Measurements from ENCODE around the gene RORB.

RORB gene

DNA sequence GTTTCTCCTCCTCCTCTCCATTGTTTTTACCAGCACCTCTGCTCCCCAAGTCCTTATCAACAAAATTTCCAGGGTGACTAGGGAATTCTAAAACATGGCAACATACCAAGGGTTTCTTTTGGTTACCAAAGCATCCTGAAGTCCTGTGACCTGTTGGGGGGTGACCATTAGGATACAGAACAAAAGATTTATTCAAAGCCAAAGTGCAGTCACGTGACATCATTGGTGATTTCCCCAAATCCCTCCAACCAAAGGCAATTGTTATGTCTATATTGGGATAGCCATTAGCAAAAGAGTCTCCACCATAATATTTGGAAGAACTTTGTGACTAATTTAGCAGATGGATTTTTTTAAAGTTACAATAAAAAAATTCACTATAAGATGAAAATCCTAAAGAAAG, 222.2 kb downstream of the RORB start:
- no peak for DNase-seq (ENCODE audit: low spot score)

DNA sequence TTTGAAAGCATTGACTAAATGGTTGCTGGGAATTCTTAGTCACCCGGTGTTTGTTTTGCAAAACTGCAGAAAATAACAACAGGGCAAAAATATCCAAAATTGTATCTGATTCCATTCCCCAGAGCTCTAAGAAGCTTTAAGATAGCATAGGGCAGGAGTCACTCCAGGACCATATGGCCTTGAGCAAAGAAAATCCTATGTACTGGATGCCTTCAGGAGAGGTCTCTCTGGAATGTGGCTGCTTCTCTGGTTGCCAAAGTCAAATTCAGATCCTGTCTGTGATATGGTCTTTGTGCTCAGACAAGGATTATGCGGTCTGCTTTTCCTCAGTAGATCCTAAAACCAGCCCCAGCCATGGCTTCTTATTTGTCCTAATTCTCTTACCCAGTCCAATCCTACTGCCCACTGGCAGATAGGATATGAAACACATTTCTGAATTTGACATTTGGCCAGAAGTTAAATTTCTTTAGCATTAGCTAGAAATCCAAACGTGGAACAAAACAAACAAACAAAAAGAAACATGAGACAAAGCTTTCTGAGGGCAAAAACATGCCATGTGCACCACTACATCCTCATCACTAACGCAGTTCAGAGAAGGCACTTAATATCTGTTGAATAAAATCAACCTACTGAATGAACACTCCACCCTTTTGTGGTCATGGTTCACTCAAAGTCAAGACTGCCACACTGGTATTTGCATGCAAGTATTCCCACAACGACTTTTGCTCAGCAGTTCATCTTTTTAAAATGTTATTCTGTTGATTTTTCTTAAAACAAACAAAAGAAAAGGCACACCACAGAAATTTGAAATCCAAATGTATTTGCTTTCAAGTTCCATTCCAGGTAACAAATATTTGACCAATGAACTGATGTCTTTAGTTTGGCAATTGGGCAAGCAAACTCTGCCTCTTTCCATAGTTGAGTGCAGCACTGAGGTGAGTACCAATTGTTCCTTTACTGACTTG, 224.8 kb downstream of the RORB start:
- no peak for DNase-seq (ENCODE audit: low spot score)

DNA sequence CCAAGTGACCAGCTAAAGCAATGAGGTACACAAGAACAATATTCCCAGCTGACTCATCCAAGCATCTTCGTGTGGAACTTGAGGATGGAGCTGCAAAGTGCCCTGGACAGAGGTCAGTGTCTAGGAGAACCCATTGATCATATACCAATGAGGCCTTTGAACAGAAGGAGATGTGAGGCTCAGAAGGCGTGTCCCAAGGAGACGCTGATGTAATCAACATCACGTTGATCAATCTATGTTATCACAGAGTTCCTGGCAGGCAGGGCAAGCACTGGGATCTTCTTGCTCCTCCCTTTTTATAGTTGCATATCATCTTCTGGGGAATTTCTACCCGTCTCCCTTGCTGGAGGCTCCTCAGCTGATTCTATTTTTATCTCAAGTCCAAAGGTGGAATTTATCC, 227.2 kb downstream of the RORB start:
- no peak for DNase-seq (ENCODE audit: low spot score)

DNA sequence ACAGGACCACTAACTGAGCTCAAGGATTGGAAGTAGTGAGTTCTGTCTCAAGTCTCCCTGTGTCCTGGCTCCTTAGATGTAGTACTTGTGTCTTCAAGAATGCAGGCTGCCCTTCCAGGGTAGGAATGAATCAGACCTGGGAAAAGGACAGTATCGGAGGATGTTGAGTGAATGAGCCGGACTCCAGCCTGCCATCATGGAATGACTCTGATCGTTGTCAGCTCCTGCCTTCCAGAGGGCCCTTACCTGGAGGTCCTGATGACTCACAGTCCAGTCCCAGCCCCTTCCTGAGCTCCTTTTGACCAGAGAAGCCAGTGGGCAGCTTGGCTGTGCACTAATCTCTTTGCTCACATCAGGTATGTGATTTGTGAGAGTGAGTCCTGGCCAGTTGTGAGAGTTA, 229.4 kb downstream of the RORB start:
- no peak for DNase-seq (ENCODE audit: low spot score)

DNA sequence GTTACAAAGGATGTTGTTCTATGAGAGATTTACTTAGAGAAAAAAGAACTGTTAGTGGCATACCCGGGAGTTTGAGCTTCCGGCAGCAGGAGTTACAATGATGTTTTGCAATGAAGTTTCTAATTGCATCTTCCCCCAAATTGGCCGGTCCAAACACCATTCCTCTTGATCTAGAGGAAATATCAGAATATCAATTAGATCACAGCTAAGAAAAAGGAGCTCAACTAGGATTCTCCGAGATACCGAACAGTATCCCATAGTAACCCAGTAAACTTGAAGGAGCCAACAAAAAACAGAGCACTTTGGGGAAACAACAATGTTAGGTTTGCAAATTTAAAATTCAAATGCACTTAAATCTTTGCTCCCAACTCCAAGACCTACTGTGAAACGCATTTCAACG, 231.0 kb downstream of the RORB start:
- no peak for DNase-seq (ENCODE audit: low spot score)

DNA sequence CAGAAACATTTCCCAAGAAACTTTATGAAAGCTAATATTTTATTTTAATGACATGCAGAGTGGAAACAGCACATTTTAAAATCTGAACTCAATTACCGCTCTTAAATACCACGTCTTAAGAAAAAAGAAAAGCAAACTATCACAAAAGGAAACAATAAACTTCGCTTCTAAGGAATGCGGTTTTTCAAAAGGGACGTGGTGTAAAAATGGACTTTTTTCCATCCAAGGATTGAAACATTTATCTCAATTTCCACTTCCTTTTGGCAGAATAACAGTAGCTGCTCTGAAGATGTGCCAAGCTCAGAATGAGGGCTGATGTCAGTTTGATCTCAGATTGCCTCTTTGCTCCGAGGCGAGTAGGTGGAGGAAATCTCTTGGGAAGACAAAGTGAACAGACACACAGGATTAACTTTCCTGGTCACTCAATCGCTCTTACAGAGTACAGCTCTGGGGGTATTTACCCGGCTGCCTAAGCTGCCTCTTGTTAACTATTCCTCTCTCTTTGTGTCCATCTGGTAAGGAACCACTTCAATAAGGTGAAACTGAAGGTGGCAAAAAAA, 232.1 kb downstream of the RORB start:
- DNase-seq (ENCODE audit: low spot score) = no peak

DNA sequence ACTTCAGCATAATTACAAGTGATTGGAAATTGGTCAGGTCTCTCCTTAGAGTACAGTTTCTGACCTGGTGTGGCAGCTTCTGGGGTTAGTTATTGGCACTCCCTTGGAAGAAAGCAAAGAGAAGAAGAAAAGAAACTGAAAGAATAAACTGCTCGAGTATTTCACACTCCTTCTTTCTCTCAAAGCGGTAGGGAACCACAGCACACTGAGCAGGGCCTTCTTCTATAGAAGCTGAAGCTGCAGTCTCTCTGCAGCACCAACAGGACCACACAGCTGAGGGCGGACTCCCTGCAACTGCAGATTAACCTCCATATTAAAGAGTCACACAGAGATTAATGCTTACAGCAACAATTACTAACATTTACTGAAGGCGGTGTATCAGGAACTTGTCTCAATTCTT, 238.6 kb downstream of the RORB start:
- DNase-seq (ENCODE audit: low spot score) = no peak

DNA sequence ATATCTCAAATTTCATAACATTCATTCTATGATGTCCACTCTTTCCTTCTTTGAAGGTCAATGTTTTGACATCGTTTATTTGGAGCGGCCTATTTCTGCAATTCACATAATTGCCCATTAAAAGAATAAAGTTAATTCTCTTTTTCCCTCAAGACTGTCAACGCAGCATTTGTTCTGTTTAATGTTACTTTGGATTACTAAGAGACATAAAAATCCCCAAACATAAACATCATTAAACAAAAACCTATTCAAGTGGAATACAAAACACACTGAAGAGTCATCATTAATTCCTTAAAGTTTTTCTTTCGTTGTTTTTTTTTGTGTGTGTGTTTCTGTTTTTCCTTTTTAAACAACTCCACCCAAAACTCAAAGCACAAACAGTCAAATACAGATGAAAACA, 239.5 kb downstream of the RORB start:
- no peak for DNase-seq (ENCODE audit: low spot score)

DNA sequence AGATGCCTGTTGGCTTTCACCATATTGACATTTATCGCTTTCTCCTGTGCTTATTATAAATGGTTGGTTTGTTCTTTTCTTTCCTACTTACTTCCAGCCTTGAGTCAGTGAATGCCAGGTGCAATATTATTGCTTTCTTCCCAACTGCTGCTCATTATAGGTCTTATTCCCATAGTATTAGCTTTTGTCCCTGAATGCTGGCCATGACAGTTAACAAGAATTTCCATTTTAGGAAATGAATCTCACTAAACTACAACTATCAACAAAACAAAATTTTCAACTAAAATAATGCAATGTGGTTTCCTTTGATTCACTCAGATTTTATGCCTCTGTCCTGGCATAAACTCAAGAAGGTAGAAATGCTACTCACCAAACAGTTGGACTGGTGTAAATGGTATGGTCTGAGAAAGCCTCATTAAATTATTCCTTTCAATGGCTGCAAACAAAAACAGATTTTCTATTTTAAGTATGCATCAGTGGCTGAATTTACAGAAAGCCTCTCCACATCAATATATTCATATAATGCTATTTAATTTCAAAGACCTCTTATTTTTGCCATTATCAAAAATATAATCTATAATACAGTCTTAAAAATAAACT, 245.2 kb downstream of the RORB start:
- no peak for DNase-seq (ENCODE audit: low spot score)

All from SW480 (cell line).